Measurements from ENCODE around the gene EML4.

EML4 gene

GRCh38 chr2:42211291-42211690 is 42.1 kb downstream of the EML4 start:
- no peaks in the 10 kb centered on the region for H3K9me3 ChIP-seq (ENCODE audit: severe bottlenecking)
- no peak for TF ChIP-seq CTCF (IDR thresholded peaks at IDR 0.05; ENCODE audit: low read depth, low read length)
- no peaks in the 10 kb centered on the region for H3K36me3 ChIP-seq
- DNase-seq = no peak
- H3K27ac ChIP-seq = no peak overlapping the region
- no peaks in the 10 kb centered on the region for H3K27me3 ChIP-seq (ENCODE audit: insufficient read depth, low read depth, severe bottlenecking)
- H3K4me3 ChIP-seq (ENCODE audit: low read depth, low read length) = no peak overlapping the region

GRCh38 chr2:42214669-42215068 is 45.5 kb downstream of the EML4 start:
- TF ChIP-seq CTCF (IDR thresholded peaks at IDR 0.05; ENCODE audit: low read depth, low read length) = no peak
- H3K9me3 ChIP-seq (ENCODE audit: severe bottlenecking) = no peaks in the 10 kb centered on the region
- H3K27ac ChIP-seq = no peak overlapping the region
- no peak overlapping the region for H3K4me3 ChIP-seq (ENCODE audit: low read depth, low read length)
- no peak for DNase-seq
- no peaks in the 10 kb centered on the region for H3K36me3 ChIP-seq
- no peaks in the 10 kb centered on the region for H3K27me3 ChIP-seq (ENCODE audit: insufficient read depth, low read depth, severe bottlenecking)

- DNase-seq = no peak
- Histone ChIP-seq H3K27ac (no peak overlapping the region), H3K27me3 (ENCODE audit: insufficient read depth, low read depth, severe bottlenecking) (no peaks in the 10 kb centered on the region)
These were observed 47.5 kb downstream of the EML4 start for GRCh38 chr2:42216694-42217093.

GRCh38 chr2:42217307-42217706 is 48.2 kb downstream of the EML4 start:
- H3K36me3 ChIP-seq = no peaks in the 10 kb centered on the region; the same call in 1 of the 2 replicates
- H3K9me3 ChIP-seq (ENCODE audit: severe bottlenecking) = no peaks in the 10 kb centered on the region
- H3K27ac ChIP-seq = no peak overlapping the region
- no peaks in the 10 kb centered on the region for H3K27me3 ChIP-seq (ENCODE audit: insufficient read depth, low read depth, severe bottlenecking)
- no peak for TF ChIP-seq CTCF (IDR thresholded peaks at IDR 0.05; ENCODE audit: low read depth, low read length)
- no peak for DNase-seq
- H3K4me3 ChIP-seq (ENCODE audit: low read depth, low read length) = no peak overlapping the region

More at GRCh38 chr2:42216694-42217093, 47.5 kb downstream of the EML4 start:
- Histone ChIP-seq H3K9me3 (ENCODE audit: severe bottlenecking) (no peaks in the 10 kb centered on the region), H3K36me3 (no peaks in the 10 kb centered on the region; the same call in 1 of the 2 replicates), H3K4me3 (ENCODE audit: low read depth, low read length) (no peak overlapping the region)
- TF ChIP-seq CTCF (IDR thresholded peaks at IDR 0.05; ENCODE audit: low read depth, low read length) = no peak

- no peaks in the 10 kb centered on the region for H3K9me3 ChIP-seq (ENCODE audit: severe bottlenecking)
- no peak overlapping the region for H3K27ac ChIP-seq
- H3K27me3 ChIP-seq (ENCODE audit: insufficient read depth, low read depth, severe bottlenecking) = no peaks in the 10 kb centered on the region
- no peak for TF ChIP-seq CTCF (IDR thresholded peaks at IDR 0.05; ENCODE audit: low read depth, low read length)
- no peak overlapping the region for H3K4me3 ChIP-seq (ENCODE audit: low read depth, low read length)
- H3K36me3 ChIP-seq = no peaks in the 10 kb centered on the region; the same call in 1 of the 2 replicates
- DNase-seq = no peak
These were observed 48.8 kb downstream of the EML4 start for GRCh38 chr2:42217914-42218313.

GRCh38 chr2:42218712-42219111 is 49.6 kb downstream of the EML4 start:
- DNase-seq = no peak
- Histone ChIP-seq H3K9me3 (ENCODE audit: severe bottlenecking) (no peaks in the 10 kb centered on the region), H3K4me3 (ENCODE audit: low read depth, low read length) (no peak overlapping the region), H3K27me3 (ENCODE audit: insufficient read depth, low read depth, severe bottlenecking) (no peaks in the 10 kb centered on the region), H3K36me3 (no peaks in the 10 kb centered on the region; the same call in 1 of the 2 replicates), H3K27ac (no peak overlapping the region)
- no peak for TF ChIP-seq CTCF (IDR thresholded peaks at IDR 0.05; ENCODE audit: low read depth, low read length)
